SK-N-SH treated with all-trans-retinoic acid at 6 μM for 48 hours (cell line): ENCODE data around the gene PTCD1.

Source experiments
- ATAC-seq: fragments of 200-7000 bp; cut with Tn5 transposase; 3 replicates; pipeline ENCODE4 v1.9.1; 2020; ENCODE audit warnings: mild to moderate bottlenecking, moderate library complexity
- ARNTL ChIP-seq: fragments of 450-650 bp; formaldehyde crosslinking; IDR thresholded peaks from 2 replicates; pipeline ENCODE4 v1.5.0; 2020; ENCODE audit warnings: low read depth, mild to moderate bottlenecking, moderate library complexity, borderline replicate concordance
- BACH2 ChIP-seq: fragments of 250-450 bp; sonication (Bioruptor Pico); IDR thresholded peaks from 2 replicates; pipeline ENCODE4 v1.9.0; 2021; ENCODE audit warnings: mild to moderate bottlenecking, borderline replicate concordance
- CSDC2 ChIP-seq: fragments of 250-450 bp; sonication (Bioruptor Pico); IDR thresholded peaks from 2 replicates; pipeline ENCODE4 v1.5.0; 2020; ENCODE audit warnings: mild to moderate bottlenecking, moderate library complexity
- ESRRG ChIP-seq: fragments of 250-450 bp; sonication (Bioruptor Pico); IDR thresholded peaks from 2 replicates; pipeline ENCODE4 v1.6.1; 2021; ENCODE audit warnings: mild to moderate bottlenecking
- GLIS3 ChIP-seq: fragments of 250-450 bp; sonication (Bioruptor Pico); IDR thresholded peaks from 2 replicates; pipeline ENCODE4 v1.5.0; 2020; ENCODE audit warnings: mild to moderate bottlenecking, moderate library complexity
- ISL1 ChIP-seq: fragments of 250-450 bp; sonication (Bioruptor Pico); IDR thresholded peaks from 2 replicates; pipeline ENCODE4 v2.1.2; 2022; ENCODE audit warnings: mild to moderate bottlenecking, moderate library complexity
- OSR1 ChIP-seq: fragments of 250-450 bp; sonication (Bioruptor Pico); IDR thresholded peaks from 2 replicates; pipeline ENCODE4 v1.8.0; 2022; ENCODE audit warnings: moderate library complexity, mild to moderate bottlenecking, inconsistent platforms
- PATZ1 ChIP-seq: fragments of 250-450 bp; sonication (Bioruptor Pico); IDR thresholded peaks from 2 replicates; pipeline ENCODE4 v1.8.0; 2020; ENCODE audit warnings: mild to moderate bottlenecking, moderate library complexity, borderline replicate concordance
- POU6F1 ChIP-seq: fragments of 250-450 bp; sonication (Bioruptor Pico); IDR thresholded peaks from 2 replicates; pipeline ENCODE4 v1.8.0; 2021; ENCODE audit warnings: low read depth, mild to moderate bottlenecking, moderate library complexity, borderline replicate concordance
- PPARA ChIP-seq: fragments of 250-450 bp; sonication (Bioruptor Pico); IDR thresholded peaks from 2 replicates; pipeline ENCODE4 v1.5.0; 2020; ENCODE audit warnings: mild to moderate bottlenecking, borderline replicate concordance
- SNAI2 ChIP-seq: fragments of 250-450 bp; sonication (Bioruptor Pico); IDR thresholded peaks from 2 replicates; pipeline ENCODE4 v1.5.0; 2020; ENCODE audit warnings: mild to moderate bottlenecking, moderate library complexity
- TCF4 ChIP-seq: fragments of 250-450 bp; sonication (Bioruptor Pico); IDR thresholded peaks from 2 replicates; pipeline ENCODE4 v1.8.0; 2021; ENCODE audit warnings: mild to moderate bottlenecking, moderate library complexity, borderline replicate concordance
- TOX ChIP-seq: fragments of 250-450 bp; sonication (Bioruptor Pico); IDR thresholded peaks from 2 replicates; pipeline ENCODE4 v1.8.0; 2021; ENCODE audit warnings: mild to moderate bottlenecking, moderate library complexity, borderline replicate concordance
- TSHZ2 ChIP-seq: fragments of 250-450 bp; sonication (Bioruptor Pico); IDR thresholded peaks from 2 replicates; pipeline ENCODE4 v1.5.0; 2020; ENCODE audit warnings: mild to moderate bottlenecking, moderate library complexity
- ZC3H10 ChIP-seq: fragments of 250-450 bp; sonication (Bioruptor Pico); IDR thresholded peaks from 2 replicates; pipeline ENCODE4 v1.5.1; 2021; ENCODE audit warnings: mild to moderate bottlenecking, moderate library complexity
- ZFP3 ChIP-seq: fragments of 250-450 bp; sonication (Bioruptor Pico); IDR thresholded peaks from 2 replicates; pipeline ENCODE4 v1.5.0; 2020; ENCODE audit warnings: mild to moderate bottlenecking, moderate library complexity
- ZFP30 ChIP-seq: fragments of 450-650 bp; formaldehyde crosslinking; IDR thresholded peaks from 2 replicates; pipeline ENCODE4 v1.5.0; 2022; ENCODE audit warnings: mild to moderate bottlenecking, moderate library complexity
- ZNF565 ChIP-seq: fragments of 450-650 bp; formaldehyde crosslinking; conservative IDR thresholded peaks from 2 replicates; pipeline ENCODE4 v1.5.0; 2020; ENCODE audit warnings: low read depth, mild to moderate bottlenecking, moderate library complexity
- ZNF70 ChIP-seq: fragments of 450-650 bp; formaldehyde crosslinking; IDR thresholded peaks from 2 replicates; pipeline ENCODE4 v1.5.0; 2020; ENCODE audit warnings: mild to moderate bottlenecking, moderate library complexity
- ZNF8 ChIP-seq: fragments of 450-650 bp; formaldehyde crosslinking; IDR thresholded peaks from 2 replicates; pipeline ENCODE4 v1.5.0; 2020; ENCODE audit warnings: mild to moderate bottlenecking, moderate library complexity

The PTCD1 gene

GRCh38 chr7:99465421-99465768 lies 26.8 kb upstream of the PTCD1 start:
- TF ChIP-seq TOX (no peak), TCF4 (CRISPR knock-in tag) (no peak), PATZ1 (no peak), OSR1 (CRISPR knock-in tag) (no peak), TSHZ2 (CRISPR knock-in tag) (no peak), BACH2 (CRISPR knock-in tag) (no peak), ZFP30 (no peak), ZFP3 (CRISPR knock-in tag) (no peak)
- TF ChIP-seq, all 23 proteins: peak for 0
- peak; percentile 21 for ATAC-seq

GRCh38 chr7:99461221-99461620 lies 22.6 kb upstream of the PTCD1 start:
- ATAC-seq = no peak
- no peak for TF ChIP-seq PATZ1
- no peak for TF ChIP-seq ZNF565 (CRISPR knock-in tag)
- no peak for TF ChIP-seq SNAI2 (CRISPR knock-in tag)
- no peak for TF ChIP-seq ZNF70 (CRISPR knock-in tag)
- TF ChIP-seq TSHZ2 (CRISPR knock-in tag) = no peak
- TF ChIP-seq CSDC2 (CRISPR knock-in tag) = no peak
- TF ChIP-seq GLIS3 (CRISPR knock-in tag) = no peak
- no peak for TF ChIP-seq ARNTL (CRISPR knock-in tag)
- no peak for TF ChIP-seq OSR1 (CRISPR knock-in tag)
- no peak for TF ChIP-seq PPARA (CRISPR knock-in tag)
- no peak for TF ChIP-seq ZC3H10 (CRISPR knock-in tag)
- TF ChIP-seq POU6F1 (CRISPR knock-in tag) = no peak
- TF ChIP-seq ISL1 (CRISPR knock-in tag) = no peak
- TF ChIP-seq ESRRG (CRISPR knock-in tag) = no peak
- TF ChIP-seq ZNF8 (CRISPR knock-in tag) = no peak
- no peak for TF ChIP-seq ZFP3 (CRISPR knock-in tag)

- no peak for ATAC-seq
- TF ChIP-seq TSHZ2 (CRISPR knock-in tag) = no peak
- TF ChIP-seq TCF4 (CRISPR knock-in tag) = no peak
- no peak for TF ChIP-seq ESRRG (CRISPR knock-in tag)
- TF ChIP-seq OSR1 (CRISPR knock-in tag) = no peak
- no peak for TF ChIP-seq TOX
- TF ChIP-seq CSDC2 (CRISPR knock-in tag) = no peak
- TF ChIP-seq ZNF565 (CRISPR knock-in tag) = no peak
- TF ChIP-seq PPARA (CRISPR knock-in tag) = no peak
- no peak for TF ChIP-seq ZFP3 (CRISPR knock-in tag)
- no peak for TF ChIP-seq ZNF70 (CRISPR knock-in tag)
- TF ChIP-seq ARNTL (CRISPR knock-in tag) = no peak
- TF ChIP-seq ZC3H10 (CRISPR knock-in tag) = no peak
- TF ChIP-seq GLIS3 (CRISPR knock-in tag) = no peak
These were observed 22.1 kb upstream of the PTCD1 start for GRCh38 chr7:99460651-99461050.
